Mesodermal cell (in vitro differentiated cells): ENCODE results near the gene TSEN54.

Source experiments
- H3K27ac ChIP-seq: 2 replicates; pipeline ENCODE4 v1.7.0; 2013; ENCODE audit warnings: mild to moderate bottlenecking, low read depth, low read length, moderate library complexity; ENCODE audit not compliant: severe bottlenecking
- H3K36me3 ChIP-seq: 2 replicates; pipeline ENCODE4 v1.7.1; 2013; ENCODE audit warnings: mild to moderate bottlenecking, low read length, moderate library complexity; ENCODE audit not compliant: control insufficient read depth, insufficient read depth
- H3K4me1 ChIP-seq: one replicate; pipeline ENCODE4 v1.7.1; 2013; ENCODE audit warnings: mild to moderate bottlenecking, low read length; ENCODE audit not compliant: insufficient read depth, control insufficient read depth, poor library complexity, severe bottlenecking
- H3K4me3 ChIP-seq: 2 replicates; pipeline ENCODE4 v1.7.0; 2013; ENCODE audit warnings: low read length, control low read depth, mild to moderate bottlenecking; ENCODE audit not compliant: insufficient read depth, poor library complexity, severe bottlenecking; ENCODE audit errors: extremely low read depth
- H3K9me3 ChIP-seq: 2 replicates; pipeline ENCODE4 v1.7.1; 2013; ENCODE audit warnings: mild to moderate bottlenecking, low read length, moderate library complexity; ENCODE audit not compliant: control insufficient read depth
- WGBS, 2 experiments: methylation state at CpG; one replicate each; pipeline ENCODE4 v1.1.5; 2013; ENCODE audit warnings: missing lambda C conversion rate in 2 of 2; ENCODE audit not compliant: insufficient coverage in 2 of 2; 5-methylcytosine and 5-hydroxymethylcytosine counted together

The TSEN54 gene

GRCh38 chr17:75504347-75505151 is 11.8 kb upstream of the TSEN54 start:
- whole genome bisulfite sequencing, 2 experiments = 89 to 92% methylated on average over 27 to 28 of the region's 32 CpGs
- no peaks in the 10 kb centered on the region for H3K4me1 ChIP-seq
- no peak overlapping the region for H3K27ac ChIP-seq
- peaks cover 58% of the 10 kb centered on the region for H3K36me3 ChIP-seq
- H3K4me3 ChIP-seq = no peak overlapping the region
- H3K9me3 ChIP-seq = no peaks in the 10 kb centered on the region

GRCh38 chr17:75505152-75505409 is 11.2 kb upstream of the TSEN54 start:
- Histone ChIP-seq H3K4me1 (no peaks in the 10 kb centered on the region), H3K4me3 (no peak overlapping the region), H3K9me3 (no peaks in the 10 kb centered on the region), H3K36me3 (peaks cover 53% of the 10 kb centered on the region), H3K27ac (no peak overlapping the region)
- 89 to 100% methylated on average over 3 to 4 of the region's 4 CpGs for WGBS, 2 experiments

GRCh38 chr17:75505640-75506039 is 10.7 kb upstream of the TSEN54 start:
- H3K4me3 ChIP-seq = no peak overlapping the region
- WGBS, 2 experiments = 94 to 97% methylated on average over 12 to 15 of the region's 15 CpGs
- no peak overlapping the region for H3K27ac ChIP-seq
- peaks cover 2% of the 10 kb centered on the region for H3K4me1 ChIP-seq
- H3K9me3 ChIP-seq = no peaks in the 10 kb centered on the region
- H3K36me3 ChIP-seq = peaks cover 47% of the 10 kb centered on the region

GRCh38 chr17:75506134-75506533 is 10.2 kb upstream of the TSEN54 start:
- Histone ChIP-seq H3K36me3 (peaks cover 42% of the 10 kb centered on the region), H3K4me3 (no peak overlapping the region), H3K27ac (no peak overlapping the region), H3K4me1 (peaks cover 4% of the 10 kb centered on the region), H3K9me3 (no peaks in the 10 kb centered on the region)
- WGBS, 2 experiments = 96% methylated on average over 10 to 13 of the region's 21 CpGs

GRCh38 chr17:75506888-75507287 is 9.4 kb upstream of the TSEN54 start:
- Histone ChIP-seq H3K36me3 (peaks cover 42% of the 10 kb centered on the region), H3K9me3 (no peaks in the 10 kb centered on the region), H3K4me1 (peaks cover 4% of the 10 kb centered on the region), H3K27ac (no peak overlapping the region), H3K4me3 (no peak overlapping the region)
- whole genome bisulfite sequencing, 2 experiments = 96 to 97% methylated on average over 18 to 20 of the region's 20 CpGs

- Histone ChIP-seq H3K4me1 (peaks cover 5% of the 10 kb centered on the region), H3K4me3 (no peak overlapping the region), H3K9me3 (no peaks in the 10 kb centered on the region), H3K36me3 (peaks cover 49% of the 10 kb centered on the region), H3K27ac (no peak overlapping the region)
- WGBS, 2 experiments = 85 to 87% methylated on average over 15 to 20 of the region's 27 CpGs
Observed at GRCh38 chr17:75507733-75508719, 8.3 kb upstream of the TSEN54 start.

GRCh38 chr17:75508931-75509361 is 7.4 kb upstream of the TSEN54 start:
- H3K36me3 ChIP-seq = peaks cover 55% of the 10 kb centered on the region
- no peaks in the 10 kb centered on the region for H3K9me3 ChIP-seq
- peaks cover 11% of the 10 kb centered on the region for H3K4me1 ChIP-seq
- WGBS, 2 experiments = 93 to 97% methylated on average over 4 to 5 of the region's 5 CpGs
- no peak overlapping the region for H3K27ac ChIP-seq
- H3K4me3 ChIP-seq = no peak overlapping the region

- 94% methylated on average over 6 to 10 of the region's 19 CpGs for WGBS, 2 experiments
Observed at GRCh38 chr17:75509528-75510258, 6.6 kb upstream of the TSEN54 start.

GRCh38 chr17:75511270-75511609 is 5.1 kb upstream of the TSEN54 start:
- Histone ChIP-seq H3K9me3 (no peaks in the 10 kb centered on the region), H3K36me3 (peaks cover 38% of the 10 kb centered on the region), H3K4me1 (peaks cover 17% of the 10 kb centered on the region), H3K4me3 (no peak overlapping the region), H3K27ac (no peak overlapping the region)
- WGBS, 2 experiments = 92 to 100% methylated on average over 1 to 2 of the region's 4 CpGs

More at GRCh38 chr17:75509528-75510258, 6.6 kb upstream of the TSEN54 start:
- H3K36me3 ChIP-seq = peaks cover 50% of the 10 kb centered on the region
- no peaks in the 10 kb centered on the region for H3K9me3 ChIP-seq
- no peak overlapping the region for H3K4me3 ChIP-seq
- H3K4me1 ChIP-seq = peaks cover 17% of the 10 kb centered on the region
- H3K27ac ChIP-seq = no peak overlapping the region
